Stimulated activated CD4-positive, alpha-beta T cell treated with anti-CD3 and anti-CD28 coated beads, Interleukin-4, amount 100 ng/mL, for 48 hours (primary cell): ENCODE measurements around the gene RNF212.
A peak's percentile ranks its signal among the peaks of the same experiment; 100 is the strongest.
"Not testable (repeated sequence)": the region's sequence is repeated elsewhere in the genome, so short reads cannot be mapped to it uniquely, and the experiment has no call there.

Experiments used
- DNase-seq, 2 donors: peaks; one replicate each; pipeline ENCODE4 v3.0.0-alpha.2; 2020; ENCODE audit warnings: low read depth in 2 of 2

The RNF212 gene

GRCh38 chr4:1065732-1066131, 47.6 kb downstream of the RNF212 start:
- no peak for DNase-seq

GRCh38 chr4:1062419-1062818, 50.9 kb downstream of the RNF212 start:
- no peak for DNase-seq

- no peak for DNase-seq
Measured at GRCh38 chr4:1061760-1062159, 51.6 kb downstream of the RNF212 start.

GRCh38 chr4:1061056-1061700, 52.2 kb downstream of the RNF212 start:
- DNase-seq: no peak

GRCh38 chr4:1060621-1061020, 52.7 kb downstream of the RNF212 start:
- DNase-seq: no peak

- no peak for DNase-seq
Measured at GRCh38 chr4:1060121-1060520, 53.2 kb downstream of the RNF212 start.

- DNase-seq: no peak
Measured at GRCh38 chr4:1058997-1059665, 54.2 kb downstream of the RNF212 start.

GRCh38 chr4:1058198-1058996, 55.0 kb downstream of the RNF212 start:
- no peak for DNase-seq

GRCh38 chr4:1057403-1057745, 56.0 kb downstream of the RNF212 start:
- no peak for DNase-seq

GRCh38 chr4:1056671-1057402, 56.5 kb downstream of the RNF212 start:
- no peak for DNase-seq

- DNase-seq: peak; percentile 65
Measured at GRCh38 chr4:1055721-1056590, 57.4 kb downstream of the RNF212 start.

- not testable (repeated sequence) for DNase-seq
Measured at GRCh38 chr4:1055243-1055701, 58.1 kb downstream of the RNF212 start.

- not testable (repeated sequence) for DNase-seq
Measured at GRCh38 chr4:1054696-1055242, 58.6 kb downstream of the RNF212 start.

GRCh38 chr4:1053891-1054290, 59.5 kb downstream of the RNF212 start:
- not testable (repeated sequence) for DNase-seq

- DNase-seq: no peak
Measured at GRCh38 chr4:1053080-1053661, 60.2 kb downstream of the RNF212 start.

- DNase-seq: no peak
Measured at GRCh38 chr4:1052231-1052671, 61.1 kb downstream of the RNF212 start.

GRCh38 chr4:1051472-1051871, 61.9 kb downstream of the RNF212 start:
- no peak for DNase-seq

- DNase-seq: no peak
Measured at GRCh38 chr4:1050486-1051213, 62.7 kb downstream of the RNF212 start.

- no peak for DNase-seq
Measured at GRCh38 chr4:1049591-1049905, 63.8 kb downstream of the RNF212 start.
